ENCODE measurements around the gene TH. TPM values are rescaled to one million over a fixed set of nuclear protein-coding genes. Genes with fewer than 3 reads are reported as not detected.

The TH gene
- total and polyA plus RNA-seq, 4 donors, result 0.14 to 0.31 TPM; not detected in 2

GRCh38 chr11:2134022-2135010 lies 37.3 kb downstream of the TH start:
- ATAC-seq (ENCODE audit: insufficient read depth, low FRiP score) (no peak), DNase-seq (no peak)
- TF ChIP-seq CTCF (IDR thresholded peaks at IDR 0.05; ENCODE audit: control extremely low read depth, extremely low read depth), result no peak
- no peaks in the 10 kb centered on the region for H3K9me3 ChIP-seq (ENCODE audit: control insufficient read depth in 4 of 4, insufficient read depth in 3 of 4, low read length in 3 of 4)
- no peak overlapping the region for H3K27ac ChIP-seq (ENCODE audit: low read depth in 1 of 2, low read length in 1 of 2)
- no peak overlapping the region for H3K4me3 ChIP-seq
- peaks cover 3 to 28% (median 6%) of the 10 kb centered on the region in 3 donors for H3K27me3 ChIP-seq (ENCODE audit: control insufficient read depth in 3 of 3, insufficient read depth in 3 of 3, low read length in 2 of 3)
- H3K9ac ChIP-seq (ENCODE audit: insufficient read depth in 1 of 2, low read length in 2 of 2), result no peak overlapping the region
- WGBS, 2 donors, result 80 to 87% methylated on average over 19 of the region's 19 CpGs
- peaks cover 0 to 41% (median 6%) of the 10 kb centered on the region in 5 donors for H3K4me1 ChIP-seq (ENCODE audit: control insufficient read depth in 5 of 5, insufficient read depth in 5 of 5, low read length in 5 of 5)
- peaks cover 0 to 4% (median 0%) of the 10 kb centered on the region in 4 donors for H3K36me3 ChIP-seq (ENCODE audit: control insufficient read depth in 4 of 4, insufficient read depth in 4 of 4, low read length in 4 of 4)

- Histone ChIP-seq H3K9me3 (ENCODE audit: control insufficient read depth in 4 of 4, insufficient read depth in 3 of 4, low read length in 3 of 4) (no peaks in the 10 kb centered on the region), H3K36me3 (ENCODE audit: control insufficient read depth in 4 of 4, insufficient read depth in 4 of 4, low read length in 4 of 4) (peaks cover 0 to 4% (median 0%) of the 10 kb centered on the region in 4 donors), H3K4me1 (ENCODE audit: control insufficient read depth in 5 of 5, insufficient read depth in 5 of 5, low read length in 5 of 5) (peaks cover 0 to 41% (median 6%) of the 10 kb centered on the region in 5 donors), H3K4me3 (no peak overlapping the region), H3K27ac (ENCODE audit: low read depth in 1 of 2, low read length in 1 of 2) (no peak overlapping the region), H3K27me3 (ENCODE audit: control insufficient read depth in 3 of 3, insufficient read depth in 3 of 3, low read length in 2 of 3) (peaks cover 0 to 27% (median 6%) of the 10 kb centered on the region in 3 donors), H3K9ac (ENCODE audit: insufficient read depth in 1 of 2, low read length in 2 of 2) (no peak overlapping the region)
- no peak for DNase-seq
- no peak for ATAC-seq (ENCODE audit: insufficient read depth, low FRiP score)
- 53 to 58% methylated on average over 33 of the region's 33 CpGs for WGBS, 2 donors
- TF ChIP-seq CTCF (IDR thresholded peaks at IDR 0.05; ENCODE audit: control extremely low read depth, extremely low read depth), result no peak
Observed at GRCh38 chr11:2133241-2134021, 38.2 kb downstream of the TH start.

- no peak overlapping the region for H3K27ac ChIP-seq (ENCODE audit: low read depth in 1 of 2, low read length in 1 of 2)
- ATAC-seq (ENCODE audit: insufficient read depth, low FRiP score), result no peak
- no peak overlapping the region for H3K4me3 ChIP-seq
- H3K9me3 ChIP-seq (ENCODE audit: control insufficient read depth in 4 of 4, insufficient read depth in 3 of 4, low read length in 3 of 4), result no peaks in the 10 kb centered on the region
- H3K27me3 ChIP-seq (ENCODE audit: control insufficient read depth in 3 of 3, insufficient read depth in 3 of 3, low read length in 2 of 3), result peaks cover 0 to 24% (median 6%) of the 10 kb centered on the region in 3 donors
- no peak for DNase-seq
- H3K36me3 ChIP-seq (ENCODE audit: control insufficient read depth in 4 of 4, insufficient read depth in 4 of 4, low read length in 4 of 4), result peaks cover 0 to 4% (median 0%) of the 10 kb centered on the region in 4 donors
- peaks cover 0 to 41% (median 6%) of the 10 kb centered on the region in 5 donors for H3K4me1 ChIP-seq (ENCODE audit: control insufficient read depth in 5 of 5, insufficient read depth in 5 of 5, low read length in 5 of 5)
- 50 to 61% methylated on average over 24 of the region's 24 CpGs for WGBS, 2 donors
- TF ChIP-seq CTCF (IDR thresholded peaks at IDR 0.05; ENCODE audit: control extremely low read depth, extremely low read depth), result no peak
- H3K9ac ChIP-seq (ENCODE audit: insufficient read depth in 1 of 2, low read length in 2 of 2), result no peak overlapping the region
Observed at GRCh38 chr11:2132874-2133240, 38.8 kb downstream of the TH start.

Data from lung (tissue), 12 donors.